OCI-LY3 (cell line): ENCODE results near the gene ZNF106.

Experiments
- EZH2phosphoT487 ChIP-seq: fragments of 200-600 bp; shearing (Covaris generic); IDR thresholded peaks from 2 replicates; pipeline ENCODE4 v1.6.1; 2018; ENCODE audit warnings: antibody characterized with exemption, mixed run types, low read depth
- TF ChIP-seq, protein P1 (sequence below): fragments of 200-600, 300-600 bp; sonication (generic); IDR thresholded peaks from 2 replicates; pipeline ENCODE4 v1.5.1; 2014; ENCODE audit warnings: antibody characterized with exemption, low read length, low read depth

DNA sequence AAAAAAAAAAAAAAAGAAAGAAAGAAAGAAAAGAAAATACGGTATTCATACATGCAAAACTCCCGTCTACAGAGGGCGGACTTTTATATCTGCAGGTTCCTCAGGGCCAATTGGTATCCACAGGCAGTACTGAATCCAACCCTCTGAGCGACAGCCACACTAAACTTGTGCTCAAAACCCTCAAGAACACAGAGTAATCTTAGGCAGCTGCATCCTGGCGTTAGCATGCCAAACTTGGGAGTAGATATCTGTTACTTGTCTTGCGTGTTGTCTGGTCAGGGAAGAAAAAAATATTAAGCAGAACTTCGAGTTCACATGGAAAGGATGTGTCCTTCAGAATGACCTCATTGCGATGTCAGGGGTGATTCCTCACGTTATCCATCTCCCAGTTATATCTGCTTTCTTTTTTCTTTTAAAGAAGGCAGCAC, 17.3 kb upstream of the ZNF106 start:
- TF ChIP-seq, protein P1, sequence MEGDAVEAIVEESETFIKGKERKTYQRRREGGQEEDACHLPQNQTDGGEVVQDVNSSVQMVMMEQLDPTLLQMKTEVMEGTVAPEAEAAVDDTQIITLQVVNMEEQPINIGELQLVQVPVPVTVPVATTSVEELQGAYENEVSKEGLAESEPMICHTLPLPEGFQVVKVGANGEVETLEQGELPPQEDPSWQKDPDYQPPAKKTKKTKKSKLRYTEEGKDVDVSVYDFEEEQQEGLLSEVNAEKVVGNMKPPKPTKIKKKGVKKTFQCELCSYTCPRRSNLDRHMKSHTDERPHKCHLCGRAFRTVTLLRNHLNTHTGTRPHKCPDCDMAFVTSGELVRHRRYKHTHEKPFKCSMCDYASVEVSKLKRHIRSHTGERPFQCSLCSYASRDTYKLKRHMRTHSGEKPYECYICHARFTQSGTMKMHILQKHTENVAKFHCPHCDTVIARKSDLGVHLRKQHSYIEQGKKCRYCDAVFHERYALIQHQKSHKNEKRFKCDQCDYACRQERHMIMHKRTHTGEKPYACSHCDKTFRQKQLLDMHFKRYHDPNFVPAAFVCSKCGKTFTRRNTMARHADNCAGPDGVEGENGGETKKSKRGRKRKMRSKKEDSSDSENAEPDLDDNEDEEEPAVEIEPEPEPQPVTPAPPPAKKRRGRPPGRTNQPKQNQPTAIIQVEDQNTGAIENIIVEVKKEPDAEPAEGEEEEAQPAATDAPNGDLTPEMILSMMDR = no peak
- no peak for TF ChIP-seq EZH2phosphoT487
